Measurements from ENCODE around the gene CUBN.
"Not testable (repeated sequence)": the region's sequence is repeated elsewhere in the genome, so short reads cannot be mapped to it uniquely, and the experiment has no call there.

- TF ChIP-seq, protein P1, sequence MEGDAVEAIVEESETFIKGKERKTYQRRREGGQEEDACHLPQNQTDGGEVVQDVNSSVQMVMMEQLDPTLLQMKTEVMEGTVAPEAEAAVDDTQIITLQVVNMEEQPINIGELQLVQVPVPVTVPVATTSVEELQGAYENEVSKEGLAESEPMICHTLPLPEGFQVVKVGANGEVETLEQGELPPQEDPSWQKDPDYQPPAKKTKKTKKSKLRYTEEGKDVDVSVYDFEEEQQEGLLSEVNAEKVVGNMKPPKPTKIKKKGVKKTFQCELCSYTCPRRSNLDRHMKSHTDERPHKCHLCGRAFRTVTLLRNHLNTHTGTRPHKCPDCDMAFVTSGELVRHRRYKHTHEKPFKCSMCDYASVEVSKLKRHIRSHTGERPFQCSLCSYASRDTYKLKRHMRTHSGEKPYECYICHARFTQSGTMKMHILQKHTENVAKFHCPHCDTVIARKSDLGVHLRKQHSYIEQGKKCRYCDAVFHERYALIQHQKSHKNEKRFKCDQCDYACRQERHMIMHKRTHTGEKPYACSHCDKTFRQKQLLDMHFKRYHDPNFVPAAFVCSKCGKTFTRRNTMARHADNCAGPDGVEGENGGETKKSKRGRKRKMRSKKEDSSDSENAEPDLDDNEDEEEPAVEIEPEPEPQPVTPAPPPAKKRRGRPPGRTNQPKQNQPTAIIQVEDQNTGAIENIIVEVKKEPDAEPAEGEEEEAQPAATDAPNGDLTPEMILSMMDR (IDR thresholded peaks at IDR 0.05), result not testable (repeated sequence)
- TF ChIP-seq POLR2AphosphoS5 (IDR thresholded peaks at IDR 0.05), result not testable (repeated sequence)
Observed at GRCh38 chr10:17013131-17013983, 116.3 kb downstream of the CUBN start.

All from prostate gland (tissue), 2 donors.